Measurements from ENCODE around the gene SLCO2B1. TPM values are rescaled to one million over a fixed set of nuclear protein-coding genes. Genes with fewer than 3 reads are reported as not detected.

Gene SLCO2B1
- total RNA-seq, 6 experiments from 2014 or later, result 145 to 316 (median 199) TPM

GRCh38 chr11:75126564-75126963, 24.3 kb upstream of the SLCO2B1 start:
- Histone ChIP-seq H3K4me3 (no peak overlapping the region), H3K9me3 (no peaks in the 10 kb centered on the region), H3K27me3 (no peaks in the 10 kb centered on the region), H3K4me1 (no peaks in the 10 kb centered on the region), H3K27ac (no peak overlapping the region), H3K36me3 (no peaks in the 10 kb centered on the region)
- DNase-seq (no peak), ATAC-seq (no peak)
- TF ChIP-seq CTCF (IDR thresholded peaks at IDR 0.05) (no peak), POLR2A (IDR thresholded peaks at IDR 0.05) (no peak)
- 30% methylated on average over 2 of the region's 2 CpGs for WGBS (ENCODE audit: insufficient coverage, low coverage, low lambda C conversion rate, missing lambda C conversion rate)
- intact Hi-C loops (cut with DNase I), result no loop called here

GRCh38 chr11:75132080-75132479, 18.8 kb upstream of the SLCO2B1 start:
- H3K27me3 ChIP-seq, result no peaks in the 10 kb centered on the region
- no peaks in the 10 kb centered on the region for H3K9me3 ChIP-seq
- no peaks in the 10 kb centered on the region for H3K36me3 ChIP-seq
- H3K4me1 ChIP-seq, result no peaks in the 10 kb centered on the region
- ATAC-seq (no peak), DNase-seq (no peak)
- TF ChIP-seq CTCF (IDR thresholded peaks at IDR 0.05) (no peak), POLR2A (IDR thresholded peaks at IDR 0.05) (no peak)
- H3K4me3 ChIP-seq, result no peak overlapping the region
- no peak overlapping the region for H3K27ac ChIP-seq
- intact Hi-C loops (cut with DNase I), result no loop called here
- WGBS (ENCODE audit: insufficient coverage, low coverage, low lambda C conversion rate, missing lambda C conversion rate), result 84% methylated on average over 3 of the region's 3 CpGs

- 44% methylated on average over 6 of the region's 6 CpGs for WGBS (ENCODE audit: insufficient coverage, low coverage, low lambda C conversion rate, missing lambda C conversion rate)
These were observed 16.9 kb upstream of the SLCO2B1 start for GRCh38 chr11:75133976-75134375.

GRCh38 chr11:75135021-75135650, 15.8 kb upstream of the SLCO2B1 start:
- no peaks in the 10 kb centered on the region for H3K36me3 ChIP-seq
- no peak overlapping the region for H3K4me3 ChIP-seq
- H3K27ac ChIP-seq, result no peak overlapping the region
- H3K27me3 ChIP-seq, result no peaks in the 10 kb centered on the region
- intact Hi-C loops (cut with DNase I), result no loop called here
- 73% methylated on average over 3 of the region's 5 CpGs for WGBS (ENCODE audit: insufficient coverage, low coverage, low lambda C conversion rate, missing lambda C conversion rate)
- no peak for TF ChIP-seq CTCF (IDR thresholded peaks at IDR 0.05)
- TF ChIP-seq POLR2A (IDR thresholded peaks at IDR 0.05), result no peak
- H3K4me1 ChIP-seq, result no peaks in the 10 kb centered on the region
- no peaks in the 10 kb centered on the region for H3K9me3 ChIP-seq
- DNase-seq (no peak), ATAC-seq (no peak)

More at GRCh38 chr11:75133976-75134375, 16.9 kb upstream of the SLCO2B1 start:
- TF ChIP-seq POLR2A (IDR thresholded peaks at IDR 0.05), result no peak
- no peak for TF ChIP-seq CTCF (IDR thresholded peaks at IDR 0.05)
- DNase-seq, result no peak
- Histone ChIP-seq H3K9me3 (no peaks in the 10 kb centered on the region), H3K27ac (no peak overlapping the region), H3K27me3 (no peaks in the 10 kb centered on the region), H3K4me1 (no peaks in the 10 kb centered on the region), H3K36me3 (no peaks in the 10 kb centered on the region), H3K4me3 (no peak overlapping the region)
- ATAC-seq, result no peak
- intact Hi-C loops (cut with DNase I), result no loop called here

All from right lobe of liver (tissue), 6 donors.